GM12878 (cell line): ENCODE measurements around the gene FANCI. TPM values are rescaled to one million over a fixed set of nuclear protein-coding genes. Genes with fewer than 3 reads are reported as not detected.

Experiments
- ASH2L ChIP-seq: fragments of 300-600, 200-600 bp; sonication (generic); IDR thresholded peaks from 2 replicates; pipeline ENCODE4 v1.6.1; 2017; ENCODE audit warnings: low read depth, mild to moderate bottlenecking, borderline replicate concordance
- BHLHE40 ChIP-seq, 2 experiments: fragments of 450-650 bp in 1 of 2; IDR thresholded peaks; 2 replicates each; pipeline ENCODE4 v1.6.1; 2011 to 2017; ENCODE audit warnings: low read depth in 2 of 2, borderline replicate concordance in 1 of 2, improper control_type of control experiment in 1 of 2, low read length in 1 of 2, mild to moderate bottlenecking in 1 of 2
- BRCA1 ChIP-seq: IDR thresholded peaks from 2 replicates; pipeline ENCODE4 v1.6.1; 2011; ENCODE audit warnings: low read depth, low read length, improper control_type of control experiment
- CBX5 ChIP-seq: sonication (generic); IDR thresholded peaks from 2 replicates; pipeline ENCODE4 v1.6.1; 2016; ENCODE audit warnings: low read depth, moderate library complexity, mild to moderate bottlenecking, inconsistent platforms
- DPF2 ChIP-seq: fragments of 450-650 bp; IDR thresholded peaks from 2 replicates; pipeline ENCODE4 v1.6.1; 2017; ENCODE audit warnings: mild to moderate bottlenecking
- E2F8 ChIP-seq: fragments of 450-650 bp; IDR thresholded peaks from 2 replicates; pipeline ENCODE4 v1.6.1; 2018; ENCODE audit warnings: mild to moderate bottlenecking, low read depth, moderate library complexity; ENCODE audit not compliant: partially characterized antibody
- E4F1 ChIP-seq: fragments of 450-650 bp; IDR thresholded peaks from 2 replicates; pipeline ENCODE4 v1.6.1; 2018; ENCODE audit warnings: borderline replicate concordance, mild to moderate bottlenecking; ENCODE audit not compliant: partially characterized antibody
- MYB ChIP-seq: fragments of 150-350 bp; IDR thresholded peaks from 2 replicates; pipeline ENCODE4 v1.6.1; 2014; ENCODE audit warnings: mild to moderate bottlenecking, low read depth, low read length, borderline replicate concordance
- NR2F1 ChIP-seq: fragments of 450-650 bp; conservative IDR thresholded peaks from 2 replicates; pipeline ENCODE4 v1.6.1; 2017; ENCODE audit warnings: mild to moderate bottlenecking
- POLR2AphosphoS2 ChIP-seq: IDR thresholded peaks from 2 replicates; pipeline ENCODE4 v1.6.1; 2011; ENCODE audit warnings: low read depth, mild to moderate bottlenecking, low read length, improper control_type of control experiment, moderate library complexity
- RAD21 ChIP-seq: IDR thresholded peaks from 2 replicates; pipeline ENCODE4 v1.6.1; 2011; ENCODE audit warnings: mild to moderate bottlenecking, low read depth, low read length, moderate library complexity; ENCODE audit not compliant: insufficient read depth
- SIN3A ChIP-seq: IDR thresholded peaks from 2 replicates; pipeline ENCODE4 v1.6.1; 2012; ENCODE audit warnings: low read depth, low read length, improper control_type of control experiment
- SRF ChIP-seq, 2 experiments: IDR thresholded peaks; 2 replicates each; pipeline ENCODE4 v1.6.1; 2011; ENCODE audit warnings: low read depth in 2 of 2, low read length in 2 of 2, mild to moderate bottlenecking in 1 of 2, moderate library complexity in 1 of 2
- TARDBP ChIP-seq: IDR thresholded peaks from 2 replicates; pipeline ENCODE4 v1.6.1; 2016; ENCODE audit warnings: borderline replicate concordance
- TBL1XR1 ChIP-seq: IDR thresholded peaks from 2 replicates; pipeline ENCODE4 v1.6.1; 2012; ENCODE audit warnings: low read depth, low read length, improper control_type of control experiment
- polyA plus RNA-seq, 11 experiments: library from polyadenylated mRNA; depleted of rRNA in 4 of 11; unstranded in 6 of 11; stranded (reverse) in 5 of 11; fragments of >200 nt; fragmentation: Nextera tagmentation in 4 of 11; fragmentation: Illumina TruSeq in 1 of 11; extraction: Ambion mirVana in 4 of 11; extraction: Trizol in 1 of 11; gene quantifications; 1 replicate in 1 of 11; 2 replicates in 10 of 11; pipeline versions ENCODE4 v1.2.1 to v1.2.3, GENCODE V29; 2011 to 2016; ENCODE audit warnings: inconsistent platforms in 2 of 11, missing spikeins in 2 of 11, low read depth in 1 of 11
- total RNA-seq, 4 experiments: library from RNA; depleted of rRNA in 3 of 4; stranded (reverse); fragments of >200 nt in 3 of 4; fragmentation: Illumina TruSeq in 1 of 4; extraction: Trizol in 1 of 4; gene quantifications; 2 replicates each; pipeline versions ENCODE4 v1.2.1 to v1.2.3, GENCODE V29; 2013 to 2021
- TF ChIP-seq, protein P1 (sequence below): IDR thresholded peaks from 2 replicates; pipeline ENCODE4 v1.6.1; 2011; ENCODE audit warnings: low read depth, mild to moderate bottlenecking, low read length, moderate library complexity, borderline replicate concordance; ENCODE audit errors: extremely low read depth
- TF ChIP-seq, protein P2 (sequence below): fragments of 450-650 bp; IDR thresholded peaks from 2 replicates; pipeline ENCODE4 v1.6.1; 2017; ENCODE audit warnings: antibody characterized with exemption, mild to moderate bottlenecking, moderate library complexity

The FANCI gene
- total and polyA plus RNA-seq, 10 of the 15 experiments (the other 5 are each of a cell fraction or from before 2014, with no cell fraction given), result 38.1 to 129 (median 82.4) TPM

DNA sequence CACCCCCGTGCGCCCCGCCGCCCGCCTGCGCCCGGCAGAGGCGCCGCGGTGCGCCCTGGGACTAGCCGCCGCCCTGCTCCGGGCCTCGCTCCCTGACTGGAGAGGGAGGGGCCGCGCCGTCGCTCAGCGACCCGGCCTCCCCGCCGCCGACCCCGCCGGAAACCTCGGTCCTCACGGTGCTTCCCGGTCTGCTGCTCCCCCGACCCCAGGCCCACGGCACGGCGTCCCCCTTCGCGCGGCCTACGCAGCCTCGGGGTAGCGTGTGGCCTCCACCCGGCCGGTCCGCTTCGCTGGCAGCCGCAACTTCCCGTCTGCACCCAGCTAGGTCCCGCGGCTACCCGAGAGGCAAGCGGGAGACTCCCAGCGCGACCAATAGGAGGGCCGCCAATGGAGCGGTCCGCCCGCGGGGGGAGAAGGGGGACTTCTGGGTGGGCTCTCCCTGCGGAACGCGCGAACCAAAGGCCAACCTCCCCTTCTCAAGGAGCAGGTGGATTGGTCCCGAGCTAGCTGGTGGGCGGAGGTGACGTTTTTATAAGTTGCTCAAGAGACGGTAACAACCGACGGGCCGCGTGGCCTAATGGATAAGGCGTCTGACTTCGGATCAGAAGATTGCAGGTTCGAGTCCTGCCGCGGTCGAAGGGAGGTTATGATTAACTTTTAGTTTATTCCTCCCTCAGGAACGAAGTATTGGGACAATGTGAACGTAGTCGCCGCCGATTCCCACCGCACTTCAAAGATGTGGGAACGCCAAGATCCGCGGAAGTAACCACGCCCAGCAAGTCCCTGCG, 90.9 kb downstream of the FANCI start, which contains the start of gene POLG (continued):
- TF ChIP-seq MYB, result no peak
- peak; percentile 95 for TF ChIP-seq TBL1XR1
- TF ChIP-seq E2F8, result no peak
- TF ChIP-seq ASH2L, result peak; percentile 64; the same call in 1 of the 2 replicates
- TF ChIP-seq BRCA1, result peak; percentile 62
- TF ChIP-seq TARDBP, result peak; percentile 99
- TF ChIP-seq POLR2AphosphoS2, result peak; percentile 87
- TF ChIP-seq DPF2, result peak; percentile 94
- peak; percentile 91 for TF ChIP-seq CBX5
- TF ChIP-seq, protein P1, sequence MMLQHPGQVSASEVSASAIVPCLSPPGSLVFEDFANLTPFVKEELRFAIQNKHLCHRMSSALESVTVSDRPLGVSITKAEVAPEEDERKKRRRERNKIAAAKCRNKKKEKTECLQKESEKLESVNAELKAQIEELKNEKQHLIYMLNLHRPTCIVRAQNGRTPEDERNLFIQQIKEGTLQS, result no peak
- peak; percentile 90 for TF ChIP-seq E4F1
- TF ChIP-seq BHLHE40 (IDR thresholded peaks at IDR 0.05; ENCODE audit: borderline replicate concordance in 1 of 2, low read depth in 2 of 2, low read length in 1 of 2), result peak; percentile 98 to 100
- peak; percentile 88 for TF ChIP-seq SIN3A
- no peak for TF ChIP-seq RAD21
- TF ChIP-seq, protein P2, sequence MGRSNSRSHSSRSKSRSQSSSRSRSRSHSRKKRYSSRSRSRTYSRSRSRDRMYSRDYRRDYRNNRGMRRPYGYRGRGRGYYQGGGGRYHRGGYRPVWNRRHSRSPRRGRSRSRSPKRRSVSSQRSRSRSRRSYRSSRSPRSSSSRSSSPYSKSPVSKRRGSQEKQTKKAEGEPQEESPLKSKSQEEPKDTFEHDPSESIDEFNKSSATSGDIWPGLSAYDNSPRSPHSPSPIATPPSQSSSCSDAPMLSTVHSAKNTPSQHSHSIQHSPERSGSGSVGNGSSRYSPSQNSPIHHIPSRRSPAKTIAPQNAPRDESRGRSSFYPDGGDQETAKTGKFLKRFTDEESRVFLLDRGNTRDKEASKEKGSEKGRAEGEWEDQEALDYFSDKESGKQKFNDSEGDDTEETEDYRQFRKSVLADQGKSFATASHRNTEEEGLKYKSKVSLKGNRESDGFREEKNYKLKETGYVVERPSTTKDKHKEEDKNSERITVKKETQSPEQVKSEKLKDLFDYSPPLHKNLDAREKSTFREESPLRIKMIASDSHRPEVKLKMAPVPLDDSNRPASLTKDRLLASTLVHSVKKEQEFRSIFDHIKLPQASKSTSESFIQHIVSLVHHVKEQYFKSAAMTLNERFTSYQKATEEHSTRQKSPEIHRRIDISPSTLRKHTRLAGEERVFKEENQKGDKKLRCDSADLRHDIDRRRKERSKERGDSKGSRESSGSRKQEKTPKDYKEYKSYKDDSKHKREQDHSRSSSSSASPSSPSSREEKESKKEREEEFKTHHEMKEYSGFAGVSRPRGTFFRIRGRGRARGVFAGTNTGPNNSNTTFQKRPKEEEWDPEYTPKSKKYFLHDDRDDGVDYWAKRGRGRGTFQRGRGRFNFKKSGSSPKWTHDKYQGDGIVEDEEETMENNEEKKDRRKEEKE, result peak; percentile 95
- TF ChIP-seq NR2F1, result peak; percentile 83
- TF ChIP-seq SRF (IDR thresholded peaks at IDR 0.05; ENCODE audit: low read depth in 2 of 2, low read length in 2 of 2), result no peak
